Measurements from ENCODE around the gene GAPDHS.

Gene GAPDHS

DNA sequence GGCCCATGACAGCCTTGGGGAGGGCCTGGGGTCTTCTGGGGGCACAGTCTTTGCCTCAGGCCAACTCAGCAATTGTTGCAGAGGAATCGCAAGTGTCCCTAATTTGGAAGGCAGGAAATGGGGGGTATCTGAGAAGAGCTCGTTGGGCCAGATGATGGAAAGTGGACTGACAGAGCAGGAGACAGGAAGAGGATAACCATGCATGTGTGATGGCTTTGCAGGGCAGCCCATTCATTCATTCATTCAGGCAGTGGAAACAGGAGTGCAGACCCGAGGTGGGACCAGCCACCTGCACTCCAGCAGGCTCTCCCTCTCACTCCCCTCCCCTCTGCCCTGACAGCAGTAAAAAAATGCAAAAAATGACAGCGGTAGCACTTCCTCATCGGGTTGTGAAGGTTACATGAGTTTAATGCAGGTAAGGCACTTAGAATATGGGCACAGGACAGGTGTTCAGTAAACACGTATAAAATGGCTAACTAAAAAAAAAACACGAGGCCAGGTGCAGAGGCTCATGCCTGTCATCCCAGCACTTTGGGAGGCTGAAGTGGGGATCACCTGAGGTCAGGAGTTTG, 7.2 kb downstream of the GAPDHS start:
- DNase-seq, result no peak

DNA sequence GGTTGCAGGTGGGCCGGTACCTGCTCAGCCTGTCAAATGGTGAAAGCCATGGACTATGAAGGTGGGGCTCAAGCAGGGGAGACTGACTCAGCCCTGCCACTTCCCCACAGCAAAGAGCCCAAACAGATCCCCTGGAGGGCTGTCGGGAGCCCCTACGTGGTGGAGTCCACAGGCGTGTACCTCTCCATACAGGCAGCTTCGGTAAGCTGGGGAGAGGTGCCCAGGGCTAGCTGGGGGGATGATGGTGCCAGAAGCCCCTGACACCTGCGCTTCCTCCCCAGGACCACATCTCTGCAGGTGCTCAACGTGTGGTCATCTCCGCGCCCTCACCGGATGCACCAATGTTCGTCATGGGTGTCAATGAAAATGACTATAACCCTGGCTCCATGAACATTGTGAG, 9.0 kb downstream of the GAPDHS start:
- DNase-seq, result no peak

DNA sequence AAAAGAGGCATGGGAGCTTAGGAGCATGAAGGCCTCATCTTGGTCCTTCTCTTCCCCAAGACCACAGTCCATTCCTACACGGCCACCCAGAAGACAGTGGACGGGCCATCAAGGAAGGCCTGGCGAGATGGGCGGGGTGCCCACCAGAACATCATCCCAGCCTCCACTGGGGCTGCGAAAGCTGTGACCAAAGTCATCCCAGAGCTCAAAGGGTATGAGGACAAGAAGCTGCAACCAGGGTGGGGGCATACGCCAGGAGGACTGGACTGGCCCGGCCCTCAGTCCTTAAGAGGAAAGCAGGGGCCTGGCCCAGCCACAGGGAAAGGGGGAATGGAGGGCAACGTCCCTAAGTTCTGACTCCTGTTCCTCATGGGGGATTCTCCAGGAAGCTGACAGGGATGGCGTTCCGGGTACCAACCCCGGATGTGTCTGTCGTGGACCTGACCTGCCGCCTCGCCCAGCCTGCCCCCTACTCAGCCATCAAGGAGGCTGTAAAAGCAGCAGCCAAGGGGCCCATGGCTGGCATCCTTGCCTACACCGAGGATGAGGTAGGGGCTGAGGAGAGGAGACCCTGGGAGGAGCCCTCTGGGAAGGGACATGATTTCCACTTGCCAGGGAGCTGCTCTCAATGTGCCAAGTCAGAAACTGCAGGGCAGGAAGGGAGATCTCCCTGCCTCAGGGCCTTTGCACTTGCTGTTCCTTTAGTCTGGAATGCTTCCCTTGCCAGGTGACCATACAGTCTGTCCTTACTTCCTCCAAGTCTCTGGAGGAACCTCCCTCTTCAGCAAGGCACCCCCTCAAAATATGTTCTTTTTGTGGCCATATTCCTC, 10.2 kb downstream of the GAPDHS start:
- no peak for DNase-seq

DNA sequence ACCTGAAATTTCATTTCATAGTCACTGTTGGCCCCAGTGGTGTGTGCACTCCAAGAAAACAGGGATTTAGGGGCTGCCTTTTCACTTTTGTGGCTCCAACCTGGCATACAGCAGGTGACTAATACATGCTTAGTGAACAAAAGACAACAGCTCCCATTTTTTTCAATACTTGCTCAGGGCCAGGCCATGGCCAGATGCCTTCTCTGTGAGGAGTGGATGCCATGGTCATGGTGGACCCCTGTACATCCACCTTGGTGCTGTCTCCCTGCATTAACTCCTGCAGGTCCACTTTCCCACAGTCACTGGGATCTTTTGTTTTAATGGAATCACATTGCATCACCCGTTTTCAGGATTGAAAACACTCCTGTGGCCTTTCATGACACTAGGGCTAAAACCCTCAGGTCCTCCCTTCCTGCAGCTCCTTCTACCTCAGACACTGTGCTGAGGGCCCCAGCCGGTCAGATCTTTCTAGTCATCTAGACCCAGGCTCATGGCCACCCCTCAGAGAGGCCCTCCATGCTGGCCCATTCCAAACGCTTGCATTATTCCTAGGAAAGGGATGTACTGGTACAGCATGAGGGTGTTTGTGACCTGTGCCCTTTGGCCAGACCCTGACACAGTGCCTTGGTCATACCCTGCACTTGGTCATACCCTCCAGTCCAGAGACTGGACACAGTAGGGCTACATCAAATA, 11.0 kb downstream of the GAPDHS start:
- DNase-seq, result no peak

DNA sequence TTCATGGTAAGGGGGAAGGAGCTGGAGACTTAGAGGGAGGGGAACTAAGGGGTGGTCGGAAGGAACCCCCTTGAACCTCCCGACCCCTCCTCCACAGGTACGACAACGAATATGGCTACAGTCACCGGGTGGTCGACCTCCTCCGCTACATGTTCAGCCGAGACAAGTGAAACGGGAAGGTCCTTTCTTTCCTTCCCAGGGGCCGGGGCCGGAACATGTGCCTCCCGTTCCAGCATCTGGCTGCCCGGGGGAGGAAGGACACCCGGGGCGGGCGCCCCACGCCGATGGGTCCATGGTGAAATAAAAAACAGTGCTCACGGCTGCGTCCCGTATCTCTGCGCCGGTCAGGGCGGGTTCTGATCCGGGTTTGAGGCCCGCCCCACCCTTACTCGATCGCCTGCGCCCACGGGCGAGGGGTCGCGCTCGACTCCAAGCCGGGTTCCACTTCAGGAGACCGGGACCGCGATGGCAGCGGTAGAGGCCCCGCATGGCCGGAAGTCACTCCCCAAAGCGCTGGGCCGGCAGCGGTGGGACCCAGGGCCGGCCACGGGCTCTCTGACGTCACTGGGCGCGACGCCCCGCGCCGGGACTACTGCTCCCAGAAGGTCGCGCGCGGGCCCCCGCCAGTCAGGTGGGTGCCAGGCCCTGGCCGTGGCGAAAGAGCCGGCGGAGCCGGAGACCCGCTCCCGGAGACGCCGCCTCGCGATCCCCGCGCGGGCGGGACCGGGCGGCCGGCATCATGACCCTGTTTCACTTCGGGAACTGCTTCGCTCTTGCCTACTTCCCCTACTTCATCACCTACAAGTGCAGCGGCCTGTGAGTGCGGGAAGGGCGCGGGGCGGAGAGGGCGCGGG, 12.0 kb downstream of the GAPDHS start, which contains the start of gene TMEM147:
Gene TMEM147 (plus strand): TSS at position 626 of the 854 bp plus-strand sequence. CDS start 114 bp downstream, at position 740.
- peak; percentile 83 for DNase-seq

DNA sequence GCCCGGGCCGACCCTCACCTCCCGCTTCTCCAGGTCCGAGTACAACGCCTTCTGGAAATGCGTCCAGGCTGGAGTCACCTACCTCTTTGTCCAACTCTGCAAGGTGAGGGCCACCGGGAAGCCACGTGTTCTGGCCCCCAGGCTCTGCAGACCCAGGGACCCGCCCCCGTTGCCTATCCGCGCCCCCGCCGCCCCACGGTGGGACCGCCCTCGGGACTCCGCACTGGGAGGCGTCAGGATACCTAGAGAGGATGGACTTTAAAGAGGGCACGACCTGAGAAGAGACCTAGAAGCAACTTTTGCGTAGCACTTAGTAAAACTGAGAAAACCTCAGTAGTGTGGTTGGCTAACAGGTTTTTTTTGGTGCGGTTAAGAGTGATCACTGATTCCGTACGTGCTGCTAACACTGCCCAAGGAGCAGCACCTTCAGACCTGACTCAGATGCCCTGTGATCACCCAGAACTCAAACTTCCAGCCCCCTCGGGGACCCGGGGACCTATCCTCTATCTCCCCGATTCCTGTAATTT, 12.7 kb downstream of the GAPDHS start:
- peak; percentile 13 for DNase-seq

DNA sequence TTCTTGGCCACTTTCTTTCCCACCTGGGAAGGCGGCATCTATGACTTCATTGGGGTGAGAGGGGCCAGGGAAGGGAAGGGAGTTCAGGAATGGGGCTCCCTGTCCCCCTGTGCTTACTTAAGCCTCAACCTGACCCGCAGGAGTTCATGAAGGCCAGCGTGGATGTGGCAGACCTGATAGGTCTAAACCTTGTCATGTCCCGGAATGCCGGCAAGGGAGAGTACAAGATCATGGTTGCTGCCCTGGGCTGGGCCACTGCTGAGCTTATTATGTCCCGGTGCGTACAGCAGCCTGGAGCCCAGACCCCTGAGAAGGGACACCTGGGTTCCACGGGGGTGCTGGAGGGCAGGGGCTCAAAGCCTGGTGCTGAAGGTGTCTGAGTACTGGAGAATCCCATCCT, 13.3 kb downstream of the GAPDHS start:
- DNase-seq, result no peak

DNA sequence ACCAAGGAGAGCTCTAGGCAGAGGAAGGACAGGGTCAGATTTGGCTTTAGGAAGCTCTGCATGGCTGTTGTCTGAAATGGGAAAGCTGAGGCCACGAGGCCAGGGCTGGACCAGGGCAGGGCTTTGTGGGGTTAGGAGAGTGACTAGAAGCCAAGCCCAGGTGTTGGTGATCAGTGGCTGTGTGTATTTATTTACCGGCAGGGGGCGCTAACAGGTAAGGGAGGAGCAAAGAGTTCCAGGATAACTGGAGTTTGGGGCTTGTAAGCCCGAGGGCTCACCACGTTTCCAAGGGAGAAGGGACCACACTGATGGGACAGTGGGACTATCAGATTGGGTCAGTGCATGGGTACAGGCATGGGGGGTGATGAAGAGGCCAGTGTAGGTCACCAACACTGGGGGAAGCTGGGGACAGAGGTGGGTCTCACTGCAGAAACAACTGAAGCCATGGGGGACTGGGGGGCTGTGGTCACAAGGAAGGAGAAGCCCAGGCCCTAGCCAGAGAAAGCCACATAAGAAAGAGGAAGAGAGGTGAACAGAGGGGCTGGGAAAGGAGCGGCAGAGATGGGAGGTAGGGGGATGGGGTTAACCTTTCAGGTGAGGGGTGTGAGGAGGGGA, 16.0 kb downstream of the GAPDHS start:
- DNase-seq, result peak; percentile 61

DNA sequence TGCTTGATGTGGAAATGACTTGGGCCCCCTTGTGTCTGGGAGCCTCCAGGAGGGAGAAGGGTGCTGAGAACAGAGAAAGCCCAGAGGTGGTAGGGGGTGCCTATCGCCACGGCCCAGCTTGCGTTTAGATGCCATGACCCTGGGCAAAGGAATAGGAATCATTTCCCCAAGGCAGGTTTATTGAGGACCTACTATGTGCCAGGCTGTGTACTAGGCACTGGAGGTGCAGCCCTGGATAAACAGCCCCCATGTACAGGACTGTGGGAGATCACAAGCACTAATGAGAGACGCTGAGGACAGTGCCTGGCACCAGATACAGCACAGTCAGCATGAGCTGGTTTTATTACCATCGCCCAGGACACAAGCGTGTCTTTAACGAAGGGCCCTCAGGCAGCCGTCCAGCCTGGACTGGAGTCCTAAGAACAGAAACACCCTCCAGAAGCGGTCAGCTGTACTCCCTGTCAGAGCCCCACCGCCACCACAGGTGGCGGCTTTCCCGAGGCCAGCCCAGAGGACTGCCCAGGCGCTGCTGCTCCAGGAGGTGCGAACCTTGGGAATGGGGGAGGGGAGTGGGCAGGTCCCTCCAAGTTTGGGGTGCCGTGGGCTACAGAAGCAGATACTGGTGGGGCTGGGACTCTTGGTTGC, 16.7 kb downstream of the GAPDHS start:
- DNase-seq, result no peak

DNA sequence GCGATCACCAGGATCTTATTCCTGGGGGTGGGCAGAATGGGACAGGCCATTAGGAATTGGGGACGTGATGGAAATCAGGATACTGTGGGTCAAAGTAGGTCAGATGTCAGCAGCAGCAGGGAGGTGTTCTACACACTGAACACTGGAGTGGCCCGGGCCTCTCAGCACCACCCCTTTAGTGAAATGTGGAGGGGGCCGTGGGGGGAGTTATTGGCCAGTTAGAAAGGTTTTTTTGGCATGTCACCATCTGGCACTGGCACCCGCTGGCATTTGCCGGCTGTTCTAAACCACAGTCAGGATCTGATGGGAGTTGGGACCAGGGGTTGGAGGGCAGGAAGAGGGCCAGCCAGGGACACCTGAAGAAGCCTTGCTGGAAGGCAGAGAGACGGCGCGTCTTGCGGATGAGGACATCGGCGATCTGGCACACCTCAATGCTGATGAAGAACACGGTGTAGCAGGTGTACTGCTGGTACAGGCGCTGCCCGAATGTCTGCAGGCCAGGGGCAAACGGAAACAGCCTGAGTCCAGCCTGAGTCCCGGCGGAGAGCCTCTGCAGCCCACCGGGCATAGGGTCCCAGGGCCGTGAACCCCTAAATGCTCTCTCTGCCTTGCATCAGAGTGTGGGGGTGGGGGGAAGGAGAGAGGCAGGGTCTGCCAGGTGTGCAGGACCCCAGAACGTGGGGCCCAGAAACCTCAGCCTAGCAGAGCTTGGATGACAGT, 18.0 kb downstream of the GAPDHS start:
- no peak for DNase-seq

DNA sequence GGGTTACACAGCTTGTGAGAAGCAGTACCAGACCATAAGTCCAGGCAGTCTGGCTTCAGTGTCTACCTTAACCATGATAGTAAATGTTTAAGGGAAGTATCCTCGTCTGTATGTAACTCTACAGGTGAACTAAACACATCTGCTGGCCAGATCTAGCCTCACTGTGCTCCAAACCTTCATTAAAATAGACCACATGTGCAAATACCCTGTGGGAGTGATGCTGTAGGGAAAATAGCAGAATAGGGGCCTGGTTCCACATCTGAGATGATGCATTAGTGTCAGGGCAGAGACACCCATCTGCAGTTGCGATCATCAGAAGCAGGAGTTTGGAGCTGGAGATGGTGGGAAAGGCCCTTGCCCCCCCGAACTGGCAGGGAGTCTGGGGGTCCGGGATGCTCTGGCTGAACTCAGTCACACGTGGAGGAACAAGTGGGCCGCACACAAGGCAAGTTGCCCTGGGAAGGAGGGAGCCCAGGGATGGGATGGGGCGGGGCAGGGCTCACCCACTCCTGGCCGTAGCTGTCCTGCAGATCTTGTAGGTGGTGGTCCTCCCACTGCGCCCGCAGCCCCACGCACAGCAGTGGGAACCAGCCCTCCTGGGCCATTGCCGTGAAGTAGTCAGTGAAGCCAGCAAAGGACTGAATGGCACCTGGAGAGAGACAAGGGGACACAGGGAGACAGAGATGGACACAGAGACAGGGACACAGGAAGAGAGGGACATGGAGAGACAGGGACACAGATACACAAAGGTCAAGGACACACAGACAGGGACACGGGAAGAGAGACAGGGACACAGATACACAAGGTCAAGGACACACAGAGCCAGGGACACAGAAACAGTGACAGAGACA, 19.5 kb downstream of the GAPDHS start:
- DNase-seq, result no peak

DNA sequence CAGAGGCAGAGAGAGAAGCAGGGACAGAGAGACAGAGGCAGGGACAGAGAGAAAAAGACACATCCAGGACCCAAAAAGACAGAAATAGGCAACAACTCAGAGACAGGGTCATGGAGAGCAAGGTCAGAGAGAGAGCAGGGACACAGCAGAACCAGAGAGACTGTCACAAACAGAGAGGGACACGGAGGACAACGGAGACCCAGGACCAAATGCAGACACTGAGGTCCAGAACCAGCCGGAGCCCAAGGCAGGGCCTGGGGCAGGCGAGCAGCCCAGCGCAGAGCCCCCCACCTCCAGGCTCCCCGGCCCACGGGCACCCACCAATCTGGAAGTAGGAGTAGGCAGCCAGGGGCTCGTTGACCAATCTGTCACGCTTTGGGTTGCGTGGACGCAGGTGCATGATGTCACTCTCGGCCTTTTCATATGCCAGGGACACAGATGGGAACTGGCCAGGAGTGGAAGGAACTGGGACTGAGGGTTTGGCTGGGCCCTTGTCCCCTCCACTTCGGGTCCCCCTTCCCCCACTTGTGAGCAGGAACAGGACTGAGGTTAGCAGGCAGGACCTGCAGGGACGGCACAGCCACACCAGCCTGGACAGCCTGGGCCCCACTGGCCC, 20.2 kb downstream of the GAPDHS start:
- no peak for DNase-seq

DNA sequence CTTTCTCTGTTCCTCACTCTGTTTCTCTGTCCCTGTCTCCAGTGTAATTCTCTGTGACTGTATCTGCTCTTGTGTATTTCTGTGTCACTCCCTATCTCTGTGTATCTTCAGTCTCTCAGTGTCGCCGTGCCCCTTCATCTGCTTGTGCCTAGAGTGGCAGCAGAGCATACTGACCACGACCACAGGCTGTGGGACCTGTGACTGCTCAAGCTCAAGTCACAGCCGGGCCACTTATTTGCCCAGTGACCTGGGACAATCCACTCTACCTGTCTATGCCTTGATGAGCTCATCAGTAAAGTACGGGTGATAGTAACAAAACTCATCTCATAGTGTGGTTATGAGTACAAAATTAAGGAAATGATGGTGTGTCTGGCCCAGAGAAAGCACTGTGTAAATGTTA, 20.8 kb downstream of the GAPDHS start:
- DNase-seq, result no peak

DNA sequence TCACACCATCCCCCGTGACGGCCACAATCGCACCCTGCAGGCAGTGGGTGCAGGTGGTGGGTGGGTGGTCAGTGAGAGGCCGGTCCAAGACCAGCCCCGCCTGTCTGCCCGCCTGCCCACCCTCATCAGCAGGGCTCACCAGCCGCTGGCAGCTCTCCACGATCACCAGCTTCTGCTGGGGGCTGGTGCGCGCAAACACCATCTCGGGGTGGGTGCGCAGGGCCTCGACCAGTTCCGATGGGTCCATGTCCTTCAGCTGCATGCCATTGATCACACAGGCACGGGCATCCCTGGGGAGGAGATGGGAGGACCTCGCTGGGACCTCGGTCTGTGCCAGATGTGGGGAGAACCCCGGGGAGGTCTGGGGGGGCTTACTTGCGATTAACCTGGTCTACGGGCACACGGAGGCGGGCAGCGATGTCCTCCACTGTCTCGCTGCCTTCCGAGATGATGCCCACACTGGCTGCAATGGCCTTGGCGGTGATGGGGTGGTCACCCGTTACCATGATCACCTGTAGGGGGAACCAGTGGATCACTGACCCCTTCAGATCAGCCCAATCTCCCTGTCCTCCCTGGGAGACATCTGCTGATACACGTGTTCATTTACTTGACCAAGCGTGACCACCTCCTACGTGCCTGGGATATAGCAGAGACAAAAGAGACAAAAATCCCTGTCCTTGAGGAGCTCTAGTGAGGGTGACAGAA, 22.2 kb downstream of the GAPDHS start:
- DNase-seq, result no peak

DNA sequence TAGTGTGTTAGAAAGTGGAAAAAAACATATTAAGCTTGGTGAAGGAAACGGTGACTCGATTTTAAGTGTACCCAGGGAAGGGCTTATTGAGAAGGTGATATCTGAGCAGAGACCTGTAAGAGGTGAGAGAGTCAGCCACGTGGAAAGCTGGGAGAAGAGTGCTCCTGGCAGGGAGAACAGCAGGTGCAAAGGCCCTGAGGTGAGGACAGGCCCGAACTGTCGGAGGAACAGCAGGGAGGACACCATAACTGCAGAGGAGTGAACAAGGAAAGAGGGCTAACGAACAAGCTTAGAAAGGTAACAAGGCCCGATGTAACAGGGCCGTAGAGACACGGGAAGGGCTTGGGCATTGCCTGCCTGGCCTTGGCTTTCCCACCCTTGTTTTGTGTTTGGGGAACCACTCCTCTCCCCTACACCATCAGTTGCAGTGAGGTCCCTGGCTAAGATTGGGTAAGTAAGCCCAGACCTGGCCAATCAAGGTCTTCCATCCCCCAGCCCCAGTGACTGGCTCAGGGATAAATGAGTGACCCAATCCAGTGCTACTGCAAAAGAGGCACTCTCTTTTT, 22.9 kb downstream of the GAPDHS start:
- no peak for DNase-seq

DNA sequence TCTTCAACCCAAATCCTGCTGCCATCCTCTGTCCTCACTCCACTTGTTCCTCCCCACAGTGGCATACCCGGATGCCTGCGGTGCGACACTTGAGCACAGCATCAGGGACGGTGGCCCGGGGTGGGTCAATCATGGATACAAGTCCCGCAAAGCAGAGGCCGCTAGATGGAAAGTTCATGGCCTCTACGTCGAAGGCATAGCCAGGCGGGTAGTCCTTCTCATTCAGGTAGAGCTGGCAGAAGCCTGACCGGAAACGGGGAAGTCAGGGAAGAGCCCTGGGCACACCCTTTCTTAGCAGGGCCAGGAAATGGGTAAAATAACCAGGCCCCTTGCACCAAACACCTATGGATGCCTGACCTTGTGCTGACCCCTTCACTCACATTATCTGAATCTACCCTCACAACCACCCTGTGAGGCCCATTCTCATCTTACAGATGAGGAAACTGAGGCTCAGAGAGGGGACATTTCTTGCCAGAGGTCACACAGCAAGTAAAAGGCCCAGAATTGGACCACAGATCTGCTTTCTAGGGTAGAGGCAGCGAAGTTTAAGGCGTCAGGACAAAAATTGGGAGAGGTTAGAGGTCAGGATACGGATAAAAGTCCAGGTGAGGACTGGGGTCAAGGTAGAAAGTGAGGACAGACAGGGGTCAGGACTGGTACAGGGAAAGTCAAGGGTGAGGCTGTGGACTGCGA, 23.7 kb downstream of the GAPDHS start:
- DNase-seq, result no peak

DNA sequence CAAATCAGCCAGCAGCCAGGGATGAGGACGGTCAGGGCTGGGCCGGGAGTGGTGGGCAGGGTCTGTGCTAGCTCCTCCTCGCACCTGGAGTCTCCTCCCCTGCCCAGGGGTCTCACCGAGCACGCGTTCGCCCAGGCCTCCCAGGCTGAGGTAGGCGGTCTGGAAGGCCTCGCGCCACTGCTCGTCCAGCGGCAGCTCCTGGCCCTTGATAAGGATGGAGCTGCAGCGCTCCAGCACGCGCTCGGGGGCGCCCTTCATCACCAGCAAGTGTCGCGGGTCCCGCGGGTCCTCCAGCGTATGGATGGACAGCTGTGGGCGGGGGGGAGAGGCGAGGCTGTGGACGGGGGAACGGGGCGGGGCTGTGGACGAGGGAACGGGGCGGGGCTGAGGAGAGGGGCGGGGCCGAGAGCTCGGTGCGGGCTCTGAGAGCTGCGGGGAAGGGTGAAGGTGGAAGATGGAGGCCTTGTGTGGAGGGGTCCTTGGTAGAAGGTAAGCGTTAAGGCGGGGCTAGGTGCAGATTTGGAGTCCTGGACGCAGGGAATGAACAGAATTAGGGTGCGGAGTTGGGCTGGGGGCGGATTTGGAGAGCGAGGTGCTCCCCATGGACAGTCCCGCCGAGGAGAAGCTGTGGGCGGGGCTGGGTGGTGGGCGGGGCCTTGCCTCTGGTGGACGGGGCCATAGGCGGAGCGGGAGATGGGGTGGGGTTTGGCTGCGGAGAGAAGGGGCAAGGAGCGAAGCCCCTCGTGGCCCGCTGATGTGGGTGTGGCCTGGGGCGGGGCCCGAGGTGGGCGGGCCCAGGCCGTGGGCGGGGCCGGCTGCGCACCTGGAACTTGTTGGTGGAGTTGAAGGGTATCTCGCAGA, 24.5 kb downstream of the GAPDHS start:
- peak; percentile 71 for DNase-seq
